Activated gamma-delta T cell treated with anti-CD3 and anti-CD28 coated beads, Interleukin-2, amount 50 U/mL, for 16 hours (primary cell): ENCODE data around the gene TMIGD2.
"Not testable (repeated sequence)": the region's sequence is repeated elsewhere in the genome, so short reads cannot be mapped to it uniquely, and the experiment has no call there.

Source experiments
- DNase-seq: peaks from one replicate; pipeline ENCODE4 v3.0.0-alpha.2; 2020; ENCODE audit warnings: low read depth

TMIGD2 gene

DNA sequence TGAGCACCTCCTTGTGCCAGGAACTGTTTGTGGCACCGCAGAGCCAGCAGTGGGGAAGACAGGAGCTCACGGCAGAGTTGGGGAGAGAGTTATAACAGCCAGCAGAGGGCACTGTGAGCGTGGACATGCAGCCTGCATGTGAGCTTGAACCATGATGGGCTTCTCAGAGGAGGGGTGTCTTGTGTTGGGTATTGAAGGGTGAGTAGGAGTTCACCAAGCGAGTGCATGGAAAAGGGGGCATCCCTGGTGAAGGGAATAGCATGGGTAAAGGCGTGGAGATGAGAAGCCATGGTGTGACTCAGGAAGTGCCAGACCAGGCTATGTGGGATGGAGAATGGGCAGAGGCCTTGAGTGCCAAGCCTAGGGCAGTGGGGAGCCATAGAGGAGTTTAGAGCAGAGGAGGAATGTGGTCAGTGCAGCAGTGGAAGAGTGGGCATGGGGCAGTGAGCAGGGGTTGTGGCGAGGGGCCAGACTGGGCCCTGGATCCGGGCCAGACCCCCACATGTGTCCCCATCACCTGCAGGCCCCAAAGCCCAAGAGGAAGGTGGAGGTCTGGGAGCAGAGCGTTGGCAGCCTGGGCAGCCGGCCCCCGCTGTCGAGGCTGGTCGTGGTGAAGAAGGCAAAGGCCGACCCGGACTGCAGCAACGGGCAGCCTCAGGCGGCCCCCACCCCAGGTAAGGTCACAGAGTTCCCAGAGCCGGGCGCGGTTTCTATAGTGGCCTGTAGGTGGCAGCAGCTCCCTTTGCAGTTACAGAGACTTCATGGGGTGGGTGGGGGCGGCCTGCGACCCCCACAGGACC, 34.9 kb downstream of the TMIGD2 start:
- DNase-seq: peak; percentile 38

DNA sequence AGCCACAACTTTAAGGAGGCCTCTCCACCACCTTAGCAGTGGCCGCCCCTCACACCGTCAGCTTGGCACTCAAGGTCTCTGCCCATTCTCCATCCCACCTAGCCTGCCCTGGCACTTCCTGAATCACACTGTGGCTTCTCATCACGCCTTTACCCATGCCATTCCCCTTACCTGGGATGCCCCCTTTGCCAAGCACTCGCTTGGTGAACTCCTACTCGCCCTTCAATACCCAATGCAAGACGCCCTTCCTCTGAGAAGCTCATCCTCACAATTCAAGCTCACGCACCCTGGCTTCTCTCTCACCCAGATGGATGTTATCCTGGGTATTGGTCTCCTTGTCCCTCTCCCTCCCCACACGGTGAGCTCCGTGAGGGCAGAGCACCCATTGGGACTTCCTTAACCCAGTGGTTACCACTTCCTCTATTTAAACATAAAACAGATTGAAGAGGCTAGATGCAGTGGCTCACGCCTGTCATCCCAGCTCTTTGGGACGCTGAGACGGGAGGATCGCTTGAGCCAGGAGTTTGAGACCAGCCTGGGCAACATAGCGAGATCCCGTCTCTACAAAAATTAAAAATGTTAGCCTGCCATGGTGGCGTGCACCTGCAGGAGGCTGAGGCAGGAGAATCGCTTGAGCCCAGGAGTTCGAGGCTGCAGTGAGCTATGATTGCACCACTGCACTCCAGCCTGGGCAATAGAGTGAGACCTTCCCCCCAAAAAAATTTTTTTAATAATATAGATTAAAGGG, 35.8 kb downstream of the TMIGD2 start:
- no peak for DNase-seq

DNA sequence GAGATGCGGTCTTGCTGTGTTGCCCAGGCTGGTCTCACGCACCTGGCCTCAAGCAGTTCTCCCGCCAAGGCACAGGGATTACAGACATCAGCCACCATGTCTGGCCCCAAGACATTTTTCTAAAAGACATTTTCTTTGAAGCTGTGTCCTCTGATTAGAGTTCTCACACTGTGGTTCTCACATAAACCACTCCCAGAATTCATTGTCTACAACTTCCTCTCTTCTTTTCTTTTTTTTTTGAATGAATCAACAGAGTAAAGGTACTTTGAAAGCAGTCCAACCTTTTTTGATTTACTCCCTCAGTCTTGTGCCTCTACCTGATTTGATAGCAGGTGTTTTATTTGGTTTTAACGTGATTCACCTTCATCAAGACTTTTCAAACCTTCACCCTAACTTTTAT, 37.4 kb downstream of the TMIGD2 start:
- DNase-seq: no peak

DNA sequence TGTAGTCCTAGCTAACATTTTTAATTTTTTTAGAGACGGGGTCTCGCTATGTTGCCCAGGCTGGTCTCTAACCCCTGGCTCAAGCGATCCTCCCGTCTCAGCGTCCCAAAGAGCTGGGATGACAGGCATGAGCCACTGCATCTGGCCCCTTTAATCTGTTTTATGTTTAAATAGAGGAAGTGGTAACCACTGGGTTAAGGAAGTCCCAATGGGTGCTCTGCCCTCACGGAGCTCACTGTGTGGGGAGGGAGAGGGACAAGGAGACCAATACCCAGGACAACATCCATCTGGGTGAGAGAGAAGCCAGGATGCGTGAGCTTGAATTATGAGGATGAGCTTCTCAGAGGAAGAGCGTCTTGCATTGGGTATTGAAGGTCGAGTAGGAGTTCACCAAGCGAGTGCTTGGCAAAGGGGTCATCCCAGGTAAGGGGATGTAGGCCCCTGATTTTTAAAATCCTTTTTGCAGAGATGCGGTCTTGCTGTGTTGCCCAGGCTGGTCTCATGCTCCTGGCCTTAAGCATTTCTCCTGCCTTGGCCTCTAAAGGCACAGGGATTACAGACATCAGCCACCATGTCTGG, 41.5 kb downstream of the TMIGD2 start:
- DNase-seq: no peak

DNA sequence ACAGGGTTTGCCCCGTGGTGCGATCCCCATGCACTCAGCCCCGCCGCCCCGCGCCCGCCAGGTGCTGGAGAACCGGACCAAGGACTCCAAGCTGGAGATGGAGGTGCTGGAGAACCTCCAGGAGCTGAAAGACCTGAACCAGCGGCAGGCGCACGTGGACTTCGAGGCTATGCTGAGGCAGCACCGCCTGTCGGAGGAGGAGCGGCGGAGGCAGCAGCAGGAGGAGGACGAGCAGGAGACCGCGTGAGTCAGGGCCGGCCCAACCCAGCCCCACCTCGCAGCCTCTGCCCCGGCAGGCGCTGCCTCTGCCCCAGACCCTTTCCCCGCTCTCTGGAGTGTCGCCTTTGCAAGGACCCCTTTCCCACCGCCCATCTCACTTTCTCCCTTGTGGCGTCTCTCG, 44.0 kb downstream of the TMIGD2 start:
- no peak for DNase-seq

DNA sequence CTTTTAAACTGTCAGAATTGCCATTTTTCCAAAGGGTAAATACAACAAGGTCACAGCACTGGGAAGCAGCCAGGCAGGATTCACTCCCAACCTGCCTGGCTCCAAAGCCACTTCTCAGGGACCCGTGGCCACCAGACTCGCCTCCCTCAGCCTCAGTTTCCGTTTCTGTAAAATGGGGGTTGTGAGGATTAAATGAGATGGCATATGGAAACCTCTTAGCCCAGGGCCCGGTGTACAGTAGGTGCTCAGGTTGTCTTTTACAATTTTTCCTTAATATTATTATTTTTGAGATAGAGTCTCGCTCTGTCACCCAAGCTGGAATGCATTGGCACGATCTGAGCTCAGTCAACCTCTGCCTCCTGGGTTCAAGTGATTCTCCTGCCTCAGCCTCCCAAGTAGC, 45.2 kb downstream of the TMIGD2 start:
- no peak for DNase-seq

DNA sequence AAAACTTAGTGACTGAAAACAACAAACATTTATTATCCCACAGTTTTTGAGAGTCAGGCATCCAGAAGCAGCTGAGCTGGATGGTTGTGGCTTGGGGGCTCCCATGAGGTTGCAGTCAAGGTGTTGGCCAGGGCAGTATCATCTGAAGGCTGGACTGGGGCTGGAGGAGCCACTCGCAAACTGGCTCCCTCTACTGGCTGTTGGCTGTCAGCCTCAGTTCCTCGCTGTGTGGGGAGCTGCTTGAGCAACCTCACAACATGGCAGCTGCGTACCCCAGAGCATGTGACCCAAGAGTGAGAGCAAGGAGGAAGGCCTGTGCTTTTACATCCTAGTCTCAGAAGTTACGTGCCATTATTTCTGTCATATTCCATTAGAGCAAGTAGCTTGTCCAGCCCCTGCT, 45.6 kb downstream of the TMIGD2 start:
- no peak for DNase-seq

DNA sequence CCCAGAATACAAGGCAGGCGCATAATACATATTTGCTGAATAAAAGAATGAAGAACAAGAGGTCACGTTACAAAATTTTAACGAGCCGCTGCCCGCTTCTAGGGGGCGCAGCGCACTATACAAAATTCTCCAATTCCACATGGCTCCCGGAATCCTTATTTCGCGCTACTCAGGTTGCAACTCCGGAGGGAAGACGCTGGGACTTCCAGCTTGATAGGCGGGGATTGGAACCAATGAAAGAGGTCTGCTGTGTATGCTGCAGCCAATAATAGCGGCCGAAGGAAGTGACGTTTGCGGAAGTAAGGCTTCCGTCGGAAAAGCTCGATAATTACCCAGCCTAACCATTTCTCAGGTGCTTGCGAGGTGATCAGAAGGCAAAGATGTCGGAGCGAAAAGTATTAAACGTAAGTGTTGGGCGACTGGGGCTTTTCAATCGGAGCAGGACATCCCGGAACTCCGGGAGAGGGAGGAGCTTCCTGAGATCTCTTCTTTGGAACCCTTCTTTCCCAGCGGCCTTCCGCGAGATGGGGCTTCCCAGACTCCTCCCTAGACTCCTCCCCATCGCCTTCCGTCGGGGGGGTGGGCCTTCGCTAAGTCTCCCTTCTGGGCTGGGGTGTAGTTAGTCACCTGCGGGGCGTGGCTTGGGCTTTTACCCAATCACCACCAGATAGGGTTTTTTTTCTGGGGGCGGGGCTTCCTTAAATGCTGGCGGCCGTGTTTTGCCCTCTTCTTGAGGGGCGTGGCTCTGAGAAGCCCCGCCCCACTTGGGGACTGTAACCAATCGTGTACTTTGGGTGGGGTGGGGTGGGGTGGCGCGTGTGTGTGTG, 55.2 kb downstream of the TMIGD2 start, which contains the start of gene YJU2:
YJU2 (plus strand) TSS at position 314 of the 827 bp plus-strand sequence; CDS start at position 381, 67 bp downstream.
- peak; percentile 98 for DNase-seq

DNA sequence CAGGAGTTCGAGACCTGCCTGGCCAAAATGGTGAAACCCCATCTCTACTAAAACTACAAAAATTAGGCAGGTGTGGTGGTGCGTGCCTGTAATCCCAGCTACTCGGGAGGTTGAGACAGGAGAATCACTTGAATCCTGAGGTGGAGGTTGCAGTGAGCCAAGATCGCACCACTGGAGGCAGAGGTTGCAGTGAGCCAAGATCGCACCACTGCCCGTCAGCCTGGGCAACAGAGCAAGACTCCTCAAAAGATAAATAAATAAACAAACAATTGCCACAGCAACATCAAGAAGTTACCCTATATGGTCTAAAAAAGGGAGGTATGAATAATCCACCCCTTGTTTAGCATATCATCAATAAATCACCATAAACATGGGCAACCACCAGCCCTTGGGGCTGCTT, 56.3 kb downstream of the TMIGD2 start:
- not testable (repeated sequence) for DNase-seq
